Measurements from ENCODE around the gene PRKD2. TPM values are rescaled to one million over a fixed set of nuclear protein-coding genes. Genes with fewer than 3 reads are reported as not detected.

PRKD2 gene
- polyA plus RNA-seq, 1 donor from 2014 or later, result 8.0 TPM

DNA sequence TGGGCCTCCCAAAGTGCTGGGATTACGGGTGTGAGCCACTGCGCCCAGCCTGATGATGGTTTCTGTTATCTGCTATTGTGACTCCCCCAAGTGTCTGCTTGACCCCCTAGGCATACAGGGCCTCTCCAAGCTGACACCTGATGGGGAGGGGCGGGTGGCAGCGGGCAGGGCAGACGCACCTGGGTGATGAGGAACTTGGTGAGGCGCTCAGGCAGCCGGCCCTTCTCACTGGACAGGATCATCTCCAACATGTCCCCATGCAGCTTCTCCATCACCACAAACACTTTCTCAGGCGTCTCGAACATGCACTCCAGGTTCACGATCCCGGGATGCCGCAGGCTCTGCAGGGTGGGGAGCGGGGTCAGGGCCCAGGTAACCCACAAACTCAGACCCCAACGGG is 27.6 kb downstream of the PRKD2 start:
- Histone ChIP-seq H3K27ac (ENCODE audit: low read length) (no peak overlapping the region), H3K9me3 (ENCODE audit: low read length) (no peaks in the 10 kb centered on the region), H3K9me2 (ENCODE audit: insufficient read depth, low read length) (no peaks in the 10 kb centered on the region), H3K27me3 (ENCODE audit: insufficient read depth, low read depth, low read length) (no peaks in the 10 kb centered on the region), H3K9ac (ENCODE audit: low read length) (no peak overlapping the region), H4K20me1 (ENCODE audit: insufficient read depth) (no peaks in the 10 kb centered on the region), H3K79me2 (replicated peaks; ENCODE audit: insufficient read depth, low read length) (no peaks in the 10 kb centered on the region), H3K36me3 (ENCODE audit: insufficient read depth, low read length) (peaks cover 4% of the 10 kb centered on the region), H3K4me3 (ENCODE audit: low read length) (no peak overlapping the region), H3K4me2 (ENCODE audit: low read length) (no peak overlapping the region), H3F3A (ENCODE audit: insufficient read depth, low read length, poor library complexity, severe bottlenecking) (no peaks in the 10 kb centered on the region), H2AFZ (ENCODE audit: low read depth, low read length) (no peak overlapping the region)
- TF ChIP-seq POLR2AphosphoS5 (IDR thresholded peaks at IDR 0.05), result no peak
- TF ChIP-seq MXI1 (conservative IDR thresholded peaks at IDR 0.05; ENCODE audit: poor library complexity, severe bottlenecking), result no peak
- TF ChIP-seq TAF1 (IDR thresholded peaks at IDR 0.05; ENCODE audit: low read depth), result no peak
- no peak for TF ChIP-seq EP300 (conservative IDR thresholded peaks at IDR 0.05; ENCODE audit: poor library complexity, severe bottlenecking)
- TF ChIP-seq RAD21 (conservative IDR thresholded peaks at IDR 0.05), result no peak
- no peak for TF ChIP-seq EZH2 (IDR thresholded peaks at IDR 0.05; ENCODE audit: borderline replicate concordance, insufficient read depth, low read length, poor library complexity, severe bottlenecking)
- TF ChIP-seq, protein P1, sequence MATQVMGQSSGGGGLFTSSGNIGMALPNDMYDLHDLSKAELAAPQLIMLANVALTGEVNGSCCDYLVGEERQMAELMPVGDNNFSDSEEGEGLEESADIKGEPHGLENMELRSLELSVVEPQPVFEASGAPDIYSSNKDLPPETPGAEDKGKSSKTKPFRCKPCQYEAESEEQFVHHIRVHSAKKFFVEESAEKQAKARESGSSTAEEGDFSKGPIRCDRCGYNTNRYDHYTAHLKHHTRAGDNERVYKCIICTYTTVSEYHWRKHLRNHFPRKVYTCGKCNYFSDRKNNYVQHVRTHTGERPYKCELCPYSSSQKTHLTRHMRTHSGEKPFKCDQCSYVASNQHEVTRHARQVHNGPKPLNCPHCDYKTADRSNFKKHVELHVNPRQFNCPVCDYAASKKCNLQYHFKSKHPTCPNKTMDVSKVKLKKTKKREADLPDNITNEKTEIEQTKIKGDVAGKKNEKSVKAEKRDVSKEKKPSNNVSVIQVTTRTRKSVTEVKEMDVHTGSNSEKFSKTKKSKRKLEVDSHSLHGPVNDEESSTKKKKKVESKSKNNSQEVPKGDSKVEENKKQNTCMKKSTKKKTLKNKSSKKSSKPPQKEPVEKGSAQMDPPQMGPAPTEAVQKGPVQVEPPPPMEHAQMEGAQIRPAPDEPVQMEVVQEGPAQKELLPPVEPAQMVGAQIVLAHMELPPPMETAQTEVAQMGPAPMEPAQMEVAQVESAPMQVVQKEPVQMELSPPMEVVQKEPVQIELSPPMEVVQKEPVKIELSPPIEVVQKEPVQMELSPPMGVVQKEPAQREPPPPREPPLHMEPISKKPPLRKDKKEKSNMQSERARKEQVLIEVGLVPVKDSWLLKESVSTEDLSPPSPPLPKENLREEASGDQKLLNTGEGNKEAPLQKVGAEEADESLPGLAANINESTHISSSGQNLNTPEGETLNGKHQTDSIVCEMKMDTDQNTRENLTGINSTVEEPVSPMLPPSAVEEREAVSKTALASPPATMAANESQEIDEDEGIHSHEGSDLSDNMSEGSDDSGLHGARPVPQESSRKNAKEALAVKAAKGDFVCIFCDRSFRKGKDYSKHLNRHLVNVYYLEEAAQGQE (IDR thresholded peaks at IDR 0.05; ENCODE audit: borderline replicate concordance), result no peak
- TF ChIP-seq, protein P2, sequence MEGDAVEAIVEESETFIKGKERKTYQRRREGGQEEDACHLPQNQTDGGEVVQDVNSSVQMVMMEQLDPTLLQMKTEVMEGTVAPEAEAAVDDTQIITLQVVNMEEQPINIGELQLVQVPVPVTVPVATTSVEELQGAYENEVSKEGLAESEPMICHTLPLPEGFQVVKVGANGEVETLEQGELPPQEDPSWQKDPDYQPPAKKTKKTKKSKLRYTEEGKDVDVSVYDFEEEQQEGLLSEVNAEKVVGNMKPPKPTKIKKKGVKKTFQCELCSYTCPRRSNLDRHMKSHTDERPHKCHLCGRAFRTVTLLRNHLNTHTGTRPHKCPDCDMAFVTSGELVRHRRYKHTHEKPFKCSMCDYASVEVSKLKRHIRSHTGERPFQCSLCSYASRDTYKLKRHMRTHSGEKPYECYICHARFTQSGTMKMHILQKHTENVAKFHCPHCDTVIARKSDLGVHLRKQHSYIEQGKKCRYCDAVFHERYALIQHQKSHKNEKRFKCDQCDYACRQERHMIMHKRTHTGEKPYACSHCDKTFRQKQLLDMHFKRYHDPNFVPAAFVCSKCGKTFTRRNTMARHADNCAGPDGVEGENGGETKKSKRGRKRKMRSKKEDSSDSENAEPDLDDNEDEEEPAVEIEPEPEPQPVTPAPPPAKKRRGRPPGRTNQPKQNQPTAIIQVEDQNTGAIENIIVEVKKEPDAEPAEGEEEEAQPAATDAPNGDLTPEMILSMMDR (IDR thresholded peaks at IDR 0.05; ENCODE audit: poor library complexity, severe bottlenecking), result no peak
- TF ChIP-seq SMC3 (conservative IDR thresholded peaks at IDR 0.05; ENCODE audit: poor library complexity), result no peak

DNA sequence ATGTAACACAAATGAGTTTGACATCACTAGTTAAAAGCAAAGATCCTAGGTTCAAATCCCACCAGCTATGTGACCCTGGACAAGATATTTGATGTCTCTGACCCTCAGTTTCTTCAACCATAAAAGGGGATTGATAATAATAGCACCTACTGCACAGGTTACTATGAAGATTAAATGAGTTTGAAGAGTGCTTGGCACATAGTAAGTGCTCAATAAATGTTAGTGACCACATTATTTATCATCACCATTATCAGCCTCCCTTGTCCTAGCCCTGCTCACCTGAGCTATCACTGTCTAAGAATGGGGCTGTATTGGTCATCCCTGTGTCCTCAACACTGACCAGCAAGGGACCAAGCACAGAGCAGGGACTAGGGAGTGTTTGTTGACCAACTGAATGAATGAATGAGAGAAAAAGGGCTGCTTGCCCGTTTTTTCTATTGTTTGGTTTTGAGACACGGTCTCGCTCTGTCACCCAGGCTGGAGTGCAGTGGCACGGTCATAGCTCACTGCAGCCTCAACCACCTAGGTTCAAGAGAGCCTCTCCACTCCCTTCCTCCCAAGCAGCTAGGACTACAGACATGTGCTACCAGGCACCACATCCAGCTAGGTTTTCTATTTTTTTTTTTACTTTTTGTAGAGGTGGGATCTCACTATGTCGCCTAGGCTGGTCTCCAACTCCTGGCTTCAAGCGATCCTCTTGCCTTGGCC is 29.3 kb downstream of the PRKD2 start:
- H3K4me2 ChIP-seq (ENCODE audit: low read length), result no peak overlapping the region
- H3K27ac ChIP-seq (ENCODE audit: low read length), result no peak overlapping the region
- no peak for TF ChIP-seq POLR2AphosphoS5 (IDR thresholded peaks at IDR 0.05)
- no peak for TF ChIP-seq TAF1 (IDR thresholded peaks at IDR 0.05; ENCODE audit: low read depth)
- TF ChIP-seq, protein P1 (IDR thresholded peaks at IDR 0.05; ENCODE audit: borderline replicate concordance), result no peak
- TF ChIP-seq, protein P2 (IDR thresholded peaks at IDR 0.05; ENCODE audit: poor library complexity, severe bottlenecking), result no peak
- TF ChIP-seq EP300 (conservative IDR thresholded peaks at IDR 0.05; ENCODE audit: poor library complexity, severe bottlenecking), result no peak
- no peak for TF ChIP-seq MXI1 (conservative IDR thresholded peaks at IDR 0.05; ENCODE audit: poor library complexity, severe bottlenecking)
- no peak for TF ChIP-seq RAD21 (conservative IDR thresholded peaks at IDR 0.05)
- TF ChIP-seq EZH2 (IDR thresholded peaks at IDR 0.05; ENCODE audit: borderline replicate concordance, insufficient read depth, low read length, poor library complexity, severe bottlenecking), result no peak
- no peak for TF ChIP-seq SMC3 (conservative IDR thresholded peaks at IDR 0.05; ENCODE audit: poor library complexity)
- H3K9ac ChIP-seq (ENCODE audit: low read length), result no peak overlapping the region
- H3K27me3 ChIP-seq (ENCODE audit: insufficient read depth, low read depth, low read length), result no peaks in the 10 kb centered on the region
- H3F3A ChIP-seq (ENCODE audit: insufficient read depth, low read length, poor library complexity, severe bottlenecking), result no peaks in the 10 kb centered on the region
- no peaks in the 10 kb centered on the region for H3K9me3 ChIP-seq (ENCODE audit: low read length)
- H3K9me2 ChIP-seq (ENCODE audit: insufficient read depth, low read length), result no peaks in the 10 kb centered on the region
- no peaks in the 10 kb centered on the region for H3K79me2 ChIP-seq (replicated peaks; ENCODE audit: insufficient read depth, low read length)
- no peaks in the 10 kb centered on the region for H4K20me1 ChIP-seq (ENCODE audit: insufficient read depth)
- peaks cover 4% of the 10 kb centered on the region for H3K36me3 ChIP-seq (ENCODE audit: insufficient read depth, low read length)
- H3K4me3 ChIP-seq (ENCODE audit: low read length), result no peak overlapping the region
- no peak overlapping the region for H2AFZ ChIP-seq (ENCODE audit: low read depth, low read length)
